ENCODE results near the gene XRN1. TPM values are rescaled to one million over a fixed set of nuclear protein-coding genes. Genes with fewer than 3 reads are reported as not detected.

The XRN1 gene
- total and polyA plus RNA-seq, 10 donors, result 5.3 to 87.5 (median 76.9) TPM

- H3K4me1 ChIP-seq, result peaks cover 0 to 46% (median 12%) of the 10 kb centered on the region in 6 donors
- no peak for DNase-seq
- H3K4me3 ChIP-seq, result no peak overlapping the region
- peak overlapping the region in 3 of 8 donors; percentile 74 to 84 (median 78) for H3K27ac ChIP-seq
- WGBS, 5 donors, result 86 to 96% (median 94%) methylated on average over 1 of the region's 1 CpG
- no peak for TF ChIP-seq POLR2AphosphoS5 (IDR thresholded peaks at IDR 0.05)
- TF ChIP-seq POLR2A (IDR thresholded peaks at IDR 0.05), result no peak
- TF ChIP-seq CTCF (IDR thresholded peaks at IDR 0.05 in 8 of 11, conservative IDR thresholded peaks at IDR 0.05 in 3 of 11), result no peak
- H3K27me3 ChIP-seq (replicated peaks in 1 of 7), result no peaks in the 10 kb centered on the region
- H3K36me3 ChIP-seq, result no peaks in the 10 kb centered on the region
- no peaks in the 10 kb centered on the region for H3K9me3 ChIP-seq
- intact Hi-C loops (cut with DNase I; ENCODE audit: low total_unique reads), result no loop called here
Observed at GRCh38 chr3:142274908-142275307, 172.9 kb downstream of the XRN1 start.

DNA sequence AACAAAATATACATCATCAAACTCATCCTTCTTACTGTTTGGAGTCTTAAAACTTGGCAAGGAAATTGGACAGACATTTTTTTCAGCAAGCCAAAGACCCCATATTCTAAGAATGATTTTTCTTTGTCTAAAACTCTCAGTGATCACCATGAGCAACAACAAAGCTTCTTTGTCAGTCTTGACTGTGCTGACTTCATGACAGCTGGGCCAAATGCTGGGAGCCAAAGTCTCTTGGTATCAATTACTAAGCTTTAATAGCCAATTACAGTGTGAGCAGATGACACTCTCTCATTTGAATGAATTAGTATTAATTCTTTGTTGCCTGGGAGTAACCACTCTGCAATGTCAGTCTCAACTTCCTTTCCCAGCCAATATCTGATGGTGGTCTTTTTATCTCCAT, 174.3 kb downstream of the XRN1 start:
- no peak overlapping the region for H3K27ac ChIP-seq
- no peak overlapping the region for H3K4me3 ChIP-seq
- no peaks in the 10 kb centered on the region for H3K27me3 ChIP-seq (replicated peaks in 1 of 7)
- DNase-seq, result no peak
- TF ChIP-seq POLR2A (IDR thresholded peaks at IDR 0.05) (no peak), CTCF (IDR thresholded peaks at IDR 0.05 in 8 of 11, conservative IDR thresholded peaks at IDR 0.05 in 3 of 11) (no peak), POLR2AphosphoS5 (IDR thresholded peaks at IDR 0.05) (no peak)
- intact Hi-C loops (cut with DNase I; ENCODE audit: low total_unique reads), result no loop called here
- H3K36me3 ChIP-seq, result no peaks in the 10 kb centered on the region
- H3K9me3 ChIP-seq, result no peaks in the 10 kb centered on the region
- peaks cover 0 to 48% (median 10%) of the 10 kb centered on the region in 6 donors for H3K4me1 ChIP-seq

DNA sequence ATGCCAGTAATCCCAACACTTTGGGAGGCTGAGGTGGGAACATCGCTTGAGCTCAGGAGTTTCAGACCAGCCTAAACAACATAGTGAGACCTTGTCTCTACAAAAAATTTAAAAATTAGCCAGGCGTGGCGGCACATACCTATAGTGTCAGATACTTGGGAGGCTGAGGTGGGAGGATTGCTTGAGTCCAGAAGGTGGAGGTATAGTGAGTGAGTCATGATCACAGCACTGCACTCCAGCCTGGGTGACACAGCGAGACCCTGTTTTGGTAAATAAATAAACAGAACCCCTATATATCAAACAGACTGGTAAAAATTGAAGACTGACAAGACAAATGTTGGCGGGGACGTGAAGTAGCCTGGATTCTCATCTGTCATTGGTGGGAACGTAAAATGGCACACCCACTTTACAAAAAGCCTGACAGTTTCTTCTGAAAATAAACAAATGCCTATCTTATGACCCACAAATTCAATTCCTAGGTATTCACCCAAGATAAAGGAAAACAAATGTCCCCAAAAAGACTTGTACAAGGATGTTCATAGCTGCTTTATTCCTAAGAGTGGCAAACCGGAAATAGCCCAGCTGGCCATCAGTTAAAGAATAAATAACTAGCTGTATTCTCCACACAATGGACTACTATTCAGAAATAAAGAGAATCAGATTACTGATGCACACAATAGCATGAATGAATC, 175.5 kb downstream of the XRN1 start:
- intact Hi-C loops (cut with DNase I; ENCODE audit: low total_unique reads), result no loop called here
- no peaks in the 10 kb centered on the region for H3K36me3 ChIP-seq
- H3K9me3 ChIP-seq, result no peaks in the 10 kb centered on the region
- no peak overlapping the region for H3K27ac ChIP-seq
- no peak for DNase-seq
- peaks cover 0 to 45% (median 9%) of the 10 kb centered on the region in 6 donors for H3K4me1 ChIP-seq
- H3K27me3 ChIP-seq (replicated peaks in 1 of 7), result no peaks in the 10 kb centered on the region
- H3K4me3 ChIP-seq, result no peak overlapping the region
- 86 to 95% (median 95%) methylated on average over 8 of the region's 8 CpGs for WGBS, 5 donors
- TF ChIP-seq POLR2A (IDR thresholded peaks at IDR 0.05), result no peak
- TF ChIP-seq CTCF (IDR thresholded peaks at IDR 0.05 in 8 of 11, conservative IDR thresholded peaks at IDR 0.05 in 3 of 11), result no peak
- TF ChIP-seq POLR2AphosphoS5 (IDR thresholded peaks at IDR 0.05), result no peak

- Histone ChIP-seq H3K27ac (peak overlapping the region in 4 of 8 donors; percentile 64 to 82 (median 72)), H3K4me3 (no peak overlapping the region), H3K4me1 (peaks cover 0 to 25% (median 3%) of the 10 kb centered on the region in 6 donors), H3K27me3 (replicated peaks in 1 of 7) (no peaks in the 10 kb centered on the region), H3K9me3 (no peaks in the 10 kb centered on the region), H3K36me3 (no peaks in the 10 kb centered on the region)
- intact Hi-C loops (cut with DNase I; ENCODE audit: low total_unique reads), result no loop called here
- peak in 1 of 11 experiments; percentile 25 for TF ChIP-seq CTCF (IDR thresholded peaks at IDR 0.05 in 8 of 11, conservative IDR thresholded peaks at IDR 0.05 in 3 of 11)
- peak in 1 of 3 donors; percentile 55 for TF ChIP-seq POLR2AphosphoS5 (IDR thresholded peaks at IDR 0.05)
- TF ChIP-seq POLR2A (IDR thresholded peaks at IDR 0.05), result no peak
- no peak for DNase-seq
- 43 to 63% (median 54%) methylated on average over 3 of the region's 3 CpGs for WGBS, 5 donors
Observed at GRCh38 chr3:142270407-142270806, 177.4 kb downstream of the XRN1 start.

Data from spleen (tissue), 11 donors.